HL-60 (cell line): Measurements from ENCODE around the gene FAM117A.

Experiments
- GABPA ChIP-seq: IDR thresholded peaks from 2 replicates; pipeline ENCODE4 v1.6.1; 2012; ENCODE audit warnings: low read depth
- POLR2AphosphoS5 ChIP-seq: IDR thresholded peaks from 2 replicates; pipeline ENCODE4 v1.6.1; 2012; ENCODE audit warnings: low read depth
- SPI1 ChIP-seq: IDR thresholded peaks from 2 replicates; pipeline ENCODE4 v1.6.1; 2012; ENCODE audit warnings: low read depth, mild to moderate bottlenecking, borderline replicate concordance
- TF ChIP-seq, protein P1 (sequence below): IDR thresholded peaks from one replicate; pipeline ENCODE4 v1.5.1; 2011; ENCODE audit warnings: low read length, control low read depth, inconsistent platforms; ENCODE audit not compliant: insufficient read depth
- TF ChIP-seq, protein P2 (sequence below): IDR thresholded peaks from 2 replicates; pipeline ENCODE4 v1.6.1; 2012; ENCODE audit warnings: low read depth; ENCODE audit not compliant: insufficient replicate concordance

DNA sequence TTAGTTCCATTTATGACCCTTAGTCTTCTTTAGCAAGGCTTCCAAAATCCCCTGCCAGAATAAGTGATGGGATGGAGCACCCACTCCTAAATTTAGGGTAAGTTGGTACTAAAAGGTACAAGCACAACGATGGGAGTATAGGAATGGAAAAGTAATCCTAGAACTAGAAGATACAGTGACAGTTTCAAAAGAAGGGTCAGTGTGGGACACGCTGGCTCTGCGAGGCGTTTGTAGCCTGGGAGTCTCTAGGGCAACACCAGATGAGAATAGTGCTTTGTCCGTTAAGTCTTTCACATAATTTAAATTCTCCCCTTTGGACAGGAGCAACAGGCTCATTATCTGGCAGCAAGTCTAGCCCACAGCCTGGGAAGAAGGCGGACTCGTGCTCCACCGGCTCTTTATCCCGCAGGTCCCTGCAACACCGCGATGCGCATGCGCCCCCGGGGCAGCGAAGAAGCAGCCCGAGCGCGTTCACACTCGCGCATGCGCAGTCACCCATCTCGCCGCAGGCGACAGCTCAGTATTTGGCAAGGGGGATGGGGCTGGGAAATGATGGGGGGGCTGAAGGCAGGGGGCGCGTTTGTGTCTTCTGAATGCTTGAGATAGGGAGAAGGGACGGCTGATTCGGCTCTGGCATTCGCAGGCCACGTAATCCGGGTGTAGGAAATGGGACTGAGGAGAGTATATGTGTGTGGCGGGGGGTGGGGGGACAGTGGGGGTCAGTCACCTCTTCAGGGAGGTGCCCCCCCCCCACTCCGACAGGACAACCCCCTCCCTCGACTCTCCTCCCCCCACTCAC lies 86.6 kb downstream of the FAM117A start:
- TF ChIP-seq, protein P1, sequence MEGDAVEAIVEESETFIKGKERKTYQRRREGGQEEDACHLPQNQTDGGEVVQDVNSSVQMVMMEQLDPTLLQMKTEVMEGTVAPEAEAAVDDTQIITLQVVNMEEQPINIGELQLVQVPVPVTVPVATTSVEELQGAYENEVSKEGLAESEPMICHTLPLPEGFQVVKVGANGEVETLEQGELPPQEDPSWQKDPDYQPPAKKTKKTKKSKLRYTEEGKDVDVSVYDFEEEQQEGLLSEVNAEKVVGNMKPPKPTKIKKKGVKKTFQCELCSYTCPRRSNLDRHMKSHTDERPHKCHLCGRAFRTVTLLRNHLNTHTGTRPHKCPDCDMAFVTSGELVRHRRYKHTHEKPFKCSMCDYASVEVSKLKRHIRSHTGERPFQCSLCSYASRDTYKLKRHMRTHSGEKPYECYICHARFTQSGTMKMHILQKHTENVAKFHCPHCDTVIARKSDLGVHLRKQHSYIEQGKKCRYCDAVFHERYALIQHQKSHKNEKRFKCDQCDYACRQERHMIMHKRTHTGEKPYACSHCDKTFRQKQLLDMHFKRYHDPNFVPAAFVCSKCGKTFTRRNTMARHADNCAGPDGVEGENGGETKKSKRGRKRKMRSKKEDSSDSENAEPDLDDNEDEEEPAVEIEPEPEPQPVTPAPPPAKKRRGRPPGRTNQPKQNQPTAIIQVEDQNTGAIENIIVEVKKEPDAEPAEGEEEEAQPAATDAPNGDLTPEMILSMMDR = no peak
- TF ChIP-seq POLR2AphosphoS5 = peak; percentile 27; the same call in 1 of the 2 replicates
- TF ChIP-seq, protein P2, sequence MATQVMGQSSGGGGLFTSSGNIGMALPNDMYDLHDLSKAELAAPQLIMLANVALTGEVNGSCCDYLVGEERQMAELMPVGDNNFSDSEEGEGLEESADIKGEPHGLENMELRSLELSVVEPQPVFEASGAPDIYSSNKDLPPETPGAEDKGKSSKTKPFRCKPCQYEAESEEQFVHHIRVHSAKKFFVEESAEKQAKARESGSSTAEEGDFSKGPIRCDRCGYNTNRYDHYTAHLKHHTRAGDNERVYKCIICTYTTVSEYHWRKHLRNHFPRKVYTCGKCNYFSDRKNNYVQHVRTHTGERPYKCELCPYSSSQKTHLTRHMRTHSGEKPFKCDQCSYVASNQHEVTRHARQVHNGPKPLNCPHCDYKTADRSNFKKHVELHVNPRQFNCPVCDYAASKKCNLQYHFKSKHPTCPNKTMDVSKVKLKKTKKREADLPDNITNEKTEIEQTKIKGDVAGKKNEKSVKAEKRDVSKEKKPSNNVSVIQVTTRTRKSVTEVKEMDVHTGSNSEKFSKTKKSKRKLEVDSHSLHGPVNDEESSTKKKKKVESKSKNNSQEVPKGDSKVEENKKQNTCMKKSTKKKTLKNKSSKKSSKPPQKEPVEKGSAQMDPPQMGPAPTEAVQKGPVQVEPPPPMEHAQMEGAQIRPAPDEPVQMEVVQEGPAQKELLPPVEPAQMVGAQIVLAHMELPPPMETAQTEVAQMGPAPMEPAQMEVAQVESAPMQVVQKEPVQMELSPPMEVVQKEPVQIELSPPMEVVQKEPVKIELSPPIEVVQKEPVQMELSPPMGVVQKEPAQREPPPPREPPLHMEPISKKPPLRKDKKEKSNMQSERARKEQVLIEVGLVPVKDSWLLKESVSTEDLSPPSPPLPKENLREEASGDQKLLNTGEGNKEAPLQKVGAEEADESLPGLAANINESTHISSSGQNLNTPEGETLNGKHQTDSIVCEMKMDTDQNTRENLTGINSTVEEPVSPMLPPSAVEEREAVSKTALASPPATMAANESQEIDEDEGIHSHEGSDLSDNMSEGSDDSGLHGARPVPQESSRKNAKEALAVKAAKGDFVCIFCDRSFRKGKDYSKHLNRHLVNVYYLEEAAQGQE = no peak
- no peak for TF ChIP-seq GABPA
- no peak for TF ChIP-seq SPI1
